GM21423 (cell line): ENCODE measurements around the gene EXOSC7.
"Not testable (repeated sequence)": the region's sequence is repeated elsewhere in the genome, so short reads cannot be mapped to it uniquely, and the experiment has no call there.

Source experiments
- ATAC-seq: cut with Tn5 transposase; IDR thresholded peaks from one replicate; pipeline ENCODE4 v1.9.1; 2021; ENCODE audit warnings: mild to moderate bottlenecking, moderate library complexity; ENCODE audit not compliant: unreplicated experiment

EXOSC7 gene

DNA sequence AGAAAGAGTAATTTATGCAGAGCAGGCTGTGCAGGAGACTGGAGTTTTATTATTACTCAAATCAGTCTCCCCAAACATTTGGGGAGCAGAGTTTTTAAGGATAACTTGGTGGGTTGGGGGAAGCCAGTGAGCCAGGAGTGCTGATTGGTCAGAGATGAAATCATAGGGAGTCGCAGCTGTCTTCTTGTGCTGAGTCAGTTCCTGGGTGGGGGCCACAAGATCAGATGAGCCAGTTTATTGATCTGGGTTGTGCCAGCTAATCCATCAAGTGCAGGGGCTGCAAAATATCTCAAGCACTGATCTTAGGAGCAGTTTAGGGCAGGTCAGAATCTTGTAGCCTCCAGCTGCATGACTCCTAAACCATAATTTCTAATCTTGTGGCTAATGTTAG is 77.8 kb downstream of the EXOSC7 start:
- ATAC-seq, result not testable (repeated sequence)

DNA sequence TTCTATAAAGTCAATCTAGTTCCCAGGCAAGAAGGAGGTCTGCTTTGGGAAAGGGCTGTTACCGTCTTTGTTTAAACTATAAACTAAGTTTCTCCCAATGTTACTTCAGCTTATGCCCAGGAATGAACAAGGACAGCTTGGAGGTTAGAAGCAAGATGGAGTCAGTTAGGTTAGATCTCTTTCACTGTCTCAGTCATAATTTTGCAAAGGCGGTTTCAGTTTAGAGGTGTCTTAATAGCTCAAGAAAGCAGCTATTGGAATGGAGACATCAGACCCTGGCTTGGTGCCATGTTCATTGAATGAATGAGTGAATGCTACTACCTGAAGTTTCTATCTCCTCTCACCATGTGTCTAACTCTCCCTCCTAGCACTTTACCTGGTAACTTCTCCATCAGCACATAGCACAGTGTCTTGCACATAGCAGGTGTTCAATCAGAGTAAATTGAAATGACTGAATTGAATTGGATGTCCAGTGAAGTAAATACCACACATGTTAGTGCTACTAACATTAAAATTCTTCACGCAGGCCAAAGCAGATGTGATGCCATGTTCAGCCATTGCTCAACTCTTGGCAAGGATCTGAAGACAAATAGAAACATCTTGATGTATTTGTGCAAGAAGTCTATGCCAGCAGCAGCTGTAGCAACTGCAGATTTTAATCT is 78.3 kb downstream of the EXOSC7 start:
- ATAC-seq, result no peak

DNA sequence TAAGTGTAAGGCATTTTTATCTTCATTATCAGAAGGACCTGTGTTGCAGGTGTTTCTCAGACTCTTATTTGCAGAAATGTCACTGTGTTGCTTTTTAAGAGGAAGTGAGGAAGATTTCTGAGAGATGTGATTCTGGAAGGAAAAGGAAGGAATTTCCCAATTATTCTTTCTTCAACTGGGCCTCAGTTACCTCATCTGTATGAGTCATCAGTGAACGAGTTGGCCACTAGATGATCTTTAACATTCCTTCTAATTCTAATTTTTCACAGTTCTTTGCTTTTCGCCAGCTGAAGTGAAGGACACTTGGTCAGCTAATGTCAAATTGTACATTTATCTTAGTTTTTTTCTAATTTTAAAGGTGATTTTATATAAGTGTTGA is 79.0 kb downstream of the EXOSC7 start:
- no peak for ATAC-seq

DNA sequence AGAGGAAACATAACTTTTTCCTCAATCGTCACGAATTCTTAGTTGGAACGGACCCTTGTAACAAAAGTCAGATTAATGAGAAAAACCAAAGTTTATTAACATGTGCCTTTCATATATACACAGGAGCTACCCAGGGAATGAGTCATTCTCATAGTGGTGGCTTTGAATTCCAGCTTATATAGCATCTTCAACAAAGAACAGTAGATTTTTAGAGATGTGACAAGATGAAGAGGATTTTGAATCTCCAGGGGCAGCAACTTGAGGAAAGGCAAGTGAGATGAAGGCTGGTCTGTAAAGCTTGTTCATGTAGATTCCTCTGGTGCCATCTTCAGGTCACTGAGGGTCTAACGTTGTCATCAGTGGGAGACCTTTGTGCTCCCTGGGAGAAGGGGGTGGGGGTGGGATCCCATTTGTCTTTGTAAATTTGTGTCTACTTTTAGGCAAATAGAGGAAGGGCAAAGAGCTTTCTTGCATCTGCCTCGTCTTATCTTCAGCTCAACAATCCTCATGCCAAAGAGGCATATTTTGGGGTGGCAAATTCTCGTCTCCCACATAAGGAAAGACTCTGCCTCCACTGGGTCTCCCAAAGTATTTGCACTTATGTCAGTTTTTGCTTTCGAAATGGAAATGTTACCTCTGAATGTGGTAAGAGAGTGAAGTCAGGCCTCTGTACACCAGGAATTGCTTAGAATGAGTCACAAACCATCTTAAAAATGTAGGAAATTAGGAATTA is 79.5 kb downstream of the EXOSC7 start:
- no peak for ATAC-seq

DNA sequence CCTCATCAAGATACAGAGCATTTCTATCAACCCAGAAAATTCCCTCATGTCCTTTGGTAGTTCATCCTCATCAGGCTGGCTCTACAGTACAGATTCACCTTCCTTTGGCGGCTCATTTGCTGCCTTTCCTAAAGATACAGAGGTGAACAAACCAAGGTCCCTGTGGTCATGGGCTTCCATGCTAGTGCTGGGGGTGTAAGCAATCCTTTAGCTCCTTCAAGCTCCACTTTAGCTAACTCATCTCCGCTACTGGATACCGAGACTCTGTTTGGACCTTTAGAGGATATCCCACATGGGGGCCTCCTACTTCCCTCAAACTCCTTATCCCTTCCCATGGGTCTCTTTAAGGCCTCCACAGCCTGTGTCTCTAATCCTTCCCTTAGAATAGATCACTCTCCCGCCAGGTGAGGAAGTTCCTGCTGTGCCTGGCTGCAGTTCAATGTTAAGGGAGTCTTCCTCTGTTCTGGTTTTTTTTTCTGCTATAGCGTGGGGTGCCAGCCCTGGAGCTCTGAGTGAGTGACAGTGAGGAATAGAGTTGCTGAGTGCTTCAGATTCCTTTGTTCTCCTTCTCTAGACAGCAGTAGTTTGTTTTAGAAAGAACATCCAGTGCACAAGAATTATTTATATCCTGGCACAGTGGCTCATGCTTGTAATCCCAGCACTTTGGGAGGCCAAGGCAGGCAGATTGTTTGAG is 80.7 kb downstream of the EXOSC7 start:
- no peak for ATAC-seq

- ATAC-seq, result no peak
These were observed 81.5 kb downstream of the EXOSC7 start for GRCh38 chr3:45057557-45057956.

DNA sequence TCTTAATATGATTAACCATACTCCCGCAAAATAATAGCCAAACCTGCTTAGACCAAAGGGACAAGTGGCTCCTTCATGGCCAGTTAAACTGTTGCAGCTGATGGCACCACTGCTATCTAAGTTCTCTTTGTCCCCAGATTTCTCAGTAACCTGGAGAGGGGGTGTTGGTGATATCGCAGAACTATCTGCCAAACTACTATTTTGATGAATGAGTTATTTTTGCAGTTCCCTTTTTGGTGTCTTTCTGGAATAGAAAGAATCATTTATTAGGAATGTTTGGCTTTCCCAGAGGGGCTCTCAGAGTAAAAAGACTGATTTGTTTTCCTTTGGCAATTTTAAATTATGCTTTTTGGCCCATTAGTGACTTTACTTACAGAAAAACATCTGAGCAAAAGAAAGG is 83.1 kb downstream of the EXOSC7 start:
- no peak for ATAC-seq

DNA sequence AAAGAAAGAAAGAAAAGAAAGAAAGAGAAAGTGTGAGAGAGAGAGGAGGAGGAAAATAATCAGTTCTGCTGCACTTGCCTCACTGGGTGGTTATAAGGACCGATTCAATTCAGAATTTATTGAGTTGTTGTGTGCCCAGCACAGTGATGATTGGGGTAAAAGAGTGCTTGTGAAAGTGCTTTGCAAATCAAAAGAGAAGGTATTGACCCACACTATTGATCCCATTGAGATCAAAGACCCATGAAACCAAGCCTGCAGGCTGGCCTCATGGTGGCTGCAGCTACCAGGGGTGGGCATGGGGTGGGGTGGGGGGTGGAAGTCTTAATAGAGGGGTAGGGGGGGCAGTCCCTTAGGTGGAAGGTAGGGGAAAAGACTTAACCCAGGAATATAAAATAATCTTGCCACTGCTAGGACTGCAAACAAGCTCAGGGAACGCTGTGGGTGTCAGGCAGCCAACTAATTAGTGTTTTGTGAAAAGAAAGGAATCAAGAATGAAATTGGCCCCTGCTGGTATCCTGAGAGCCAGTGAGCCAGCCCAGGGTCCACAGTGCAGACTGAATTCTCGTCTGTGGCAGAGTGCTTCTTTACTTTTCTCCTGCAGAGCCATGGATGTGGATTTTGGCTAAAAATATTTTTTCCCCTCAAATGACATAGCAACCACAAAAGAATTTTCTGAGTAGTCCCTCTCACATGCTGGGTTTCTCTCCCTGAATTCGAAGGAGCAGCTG is 84.3 kb downstream of the EXOSC7 start:
- ATAC-seq, result no peak
